Measurements from ENCODE around the gene COX10. TPM values are rescaled to one million over a fixed set of nuclear protein-coding genes. Genes with fewer than 3 reads are reported as not detected.
"Not testable (repeated sequence)": the region's sequence is repeated elsewhere in the genome, so short reads cannot be mapped to it uniquely, and the experiment has no call there.

Gene COX10
- total RNA-seq, 2 experiments from 2014 or later, result 26.0 to 28.6 TPM

DNA sequence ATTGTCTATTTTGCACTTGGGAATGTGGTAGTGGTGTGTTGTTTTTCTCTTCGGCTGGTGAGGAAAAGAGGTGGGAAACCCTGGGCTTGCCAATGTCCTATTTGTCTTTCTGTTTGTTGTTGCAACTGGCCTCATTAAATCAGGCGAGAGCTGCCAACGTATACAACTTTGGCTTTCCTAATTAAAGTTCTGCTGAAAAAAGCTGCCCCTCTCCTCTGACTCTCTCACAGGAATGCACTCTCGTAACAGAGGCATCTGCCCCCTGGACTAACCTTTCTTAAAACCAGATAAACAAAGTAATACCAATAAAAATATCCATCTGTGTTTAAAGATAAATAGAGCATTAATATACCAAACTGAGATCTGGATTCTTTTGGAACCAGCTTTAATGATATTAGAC lies 159.6 kb downstream of the COX10 start:
- no peaks in the 10 kb centered on the region for H3K27me3 Mint-ChIP-seq
- no peak overlapping the region for H3K27ac Mint-ChIP-seq
- H3K9me3 Mint-ChIP-seq, result peaks cover 3% of the 10 kb centered on the region
- DNase-seq (no peak), ATAC-seq (no peak)
- H3K4me3 Mint-ChIP-seq, result no peak overlapping the region
- intact Hi-C loops (cut with micrococcal nuclease), result no loop called here
- TF ChIP-seq, protein P1, sequence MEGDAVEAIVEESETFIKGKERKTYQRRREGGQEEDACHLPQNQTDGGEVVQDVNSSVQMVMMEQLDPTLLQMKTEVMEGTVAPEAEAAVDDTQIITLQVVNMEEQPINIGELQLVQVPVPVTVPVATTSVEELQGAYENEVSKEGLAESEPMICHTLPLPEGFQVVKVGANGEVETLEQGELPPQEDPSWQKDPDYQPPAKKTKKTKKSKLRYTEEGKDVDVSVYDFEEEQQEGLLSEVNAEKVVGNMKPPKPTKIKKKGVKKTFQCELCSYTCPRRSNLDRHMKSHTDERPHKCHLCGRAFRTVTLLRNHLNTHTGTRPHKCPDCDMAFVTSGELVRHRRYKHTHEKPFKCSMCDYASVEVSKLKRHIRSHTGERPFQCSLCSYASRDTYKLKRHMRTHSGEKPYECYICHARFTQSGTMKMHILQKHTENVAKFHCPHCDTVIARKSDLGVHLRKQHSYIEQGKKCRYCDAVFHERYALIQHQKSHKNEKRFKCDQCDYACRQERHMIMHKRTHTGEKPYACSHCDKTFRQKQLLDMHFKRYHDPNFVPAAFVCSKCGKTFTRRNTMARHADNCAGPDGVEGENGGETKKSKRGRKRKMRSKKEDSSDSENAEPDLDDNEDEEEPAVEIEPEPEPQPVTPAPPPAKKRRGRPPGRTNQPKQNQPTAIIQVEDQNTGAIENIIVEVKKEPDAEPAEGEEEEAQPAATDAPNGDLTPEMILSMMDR (IDR thresholded peaks at IDR 0.05), result no peak
- H3K4me1 Mint-ChIP-seq (ENCODE audit: low read depth), result no peaks in the 10 kb centered on the region
- ChIA-PET POLR2A (no interaction called here), CTCF (no interaction called here)
- no peaks in the 10 kb centered on the region for H3K36me3 Mint-ChIP-seq (ENCODE audit: low read depth)

DNA sequence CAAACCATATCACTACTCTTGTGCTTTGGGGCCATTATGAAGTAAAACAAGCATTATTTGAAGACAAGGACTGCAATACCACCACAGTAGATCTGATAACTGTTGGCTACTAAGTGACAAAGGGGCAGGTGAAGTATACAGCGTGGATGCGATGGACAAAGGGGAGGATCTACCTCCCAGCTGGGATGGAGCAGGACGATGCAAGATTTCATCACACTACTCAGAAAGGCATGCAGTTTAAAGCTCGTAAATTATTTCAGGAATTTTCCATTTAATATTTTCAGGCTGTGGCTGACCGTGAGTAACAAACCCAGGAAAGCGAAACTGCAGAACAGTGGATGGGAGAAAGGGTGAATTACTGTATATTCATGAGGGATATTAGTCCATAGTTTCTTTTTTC lies 161.9 kb downstream of the COX10 start:
- H3K27ac Mint-ChIP-seq; CTCF ChIA-PET; DNase-seq; ATAC-seq; H3K4me3 Mint-ChIP-seq; H3K9me3 Mint-ChIP-seq; H3K36me3 Mint-ChIP-seq (ENCODE audit: low read depth); H3K4me1 Mint-ChIP-seq (ENCODE audit: low read depth); intact Hi-C loops (cut with micrococcal nuclease); H3K27me3 Mint-ChIP-seq: not testable (repeated sequence)
- POLR2A ChIA-PET, result interaction anchor here (0.6 kb wide), 1 partner anchor 373 kb away, joined by 3 read pairs; no protein-coding TSS in a partner anchor

DNA sequence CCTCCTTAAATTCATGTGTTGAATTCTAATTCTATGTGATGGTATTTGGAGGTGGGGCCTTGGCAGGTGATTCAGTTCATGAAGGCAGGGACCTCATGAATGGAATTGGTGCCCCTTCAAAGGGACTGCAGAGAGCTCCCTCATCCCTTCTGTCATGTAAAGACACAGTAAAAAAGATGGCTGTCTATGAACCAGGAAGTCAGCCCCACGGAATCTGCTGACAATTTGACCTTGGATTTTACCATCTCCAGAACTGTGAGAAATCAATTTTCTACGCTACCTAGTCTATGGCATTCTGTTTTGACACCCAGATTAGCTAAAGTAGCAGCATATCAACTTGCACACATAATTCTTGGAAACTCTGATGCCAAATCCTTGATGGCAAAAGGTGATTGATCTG lies 165.7 kb downstream of the COX10 start:
- ATAC-seq; H3K4me3 Mint-ChIP-seq; intact Hi-C loops (cut with micrococcal nuclease); H3K27me3 Mint-ChIP-seq; H3K36me3 Mint-ChIP-seq (ENCODE audit: low read depth); H3K9me3 Mint-ChIP-seq; H3K27ac Mint-ChIP-seq; POLR2A ChIA-PET; H3K4me1 Mint-ChIP-seq (ENCODE audit: low read depth); CTCF ChIA-PET; DNase-seq: not testable (repeated sequence)

DNA sequence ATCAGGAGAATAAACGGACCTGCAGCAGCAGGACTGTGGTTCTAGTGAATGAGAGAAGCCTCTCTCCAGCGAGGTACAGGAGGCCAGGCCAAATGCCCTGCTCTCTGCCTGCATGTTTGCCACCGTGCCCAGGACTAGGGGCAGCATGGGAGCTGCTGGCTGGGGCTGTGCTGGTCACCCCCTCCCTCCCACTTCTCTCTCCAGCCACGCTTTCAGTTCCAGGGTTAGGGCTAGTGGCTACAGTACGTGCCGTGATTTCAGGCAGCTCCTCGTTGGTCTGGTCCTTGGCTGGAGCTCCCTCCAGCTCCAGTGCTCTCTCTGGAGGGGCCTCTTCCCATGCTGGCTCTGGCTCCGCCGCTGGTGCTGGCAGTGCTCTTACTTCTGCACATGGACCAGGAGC lies 166.7 kb downstream of the COX10 start:
- intact Hi-C loops (cut with micrococcal nuclease); CTCF ChIA-PET; POLR2A ChIA-PET; DNase-seq; H3K4me3 Mint-ChIP-seq; H3K9me3 Mint-ChIP-seq; H3K4me1 Mint-ChIP-seq (ENCODE audit: low read depth); H3K27ac Mint-ChIP-seq; H3K27me3 Mint-ChIP-seq; ATAC-seq; H3K36me3 Mint-ChIP-seq (ENCODE audit: low read depth): not testable (repeated sequence)

DNA sequence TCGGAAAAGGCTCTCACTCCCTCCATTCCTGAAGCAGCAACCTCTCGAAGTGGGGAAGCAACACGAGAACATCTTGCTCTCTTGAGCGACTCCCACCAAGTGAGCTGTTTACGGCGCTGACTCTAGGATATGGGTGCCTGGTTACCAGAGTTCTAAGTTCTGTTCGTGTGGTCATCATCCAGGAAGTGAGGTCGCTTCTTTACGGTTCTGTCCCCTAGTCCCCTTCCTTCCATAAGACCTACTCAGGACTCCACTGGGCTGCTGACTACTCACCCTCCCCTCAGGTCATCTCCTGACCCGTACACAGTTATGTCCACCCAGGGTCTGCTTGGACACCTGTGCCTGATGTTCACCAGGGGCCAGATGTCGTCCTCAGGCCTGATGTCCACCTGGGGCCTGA lies 167.5 kb downstream of the COX10 start, which contains the start of gene CDRT15:
Gene CDRT15 (minus strand): TSS at position 101 of the 400 bp plus-strand sequence. CDS start 29 bp downstream, at position 72.
- H3K9me3 Mint-ChIP-seq; intact Hi-C loops (cut with micrococcal nuclease); POLR2A ChIA-PET; DNase-seq; ATAC-seq; H3K4me3 Mint-ChIP-seq; H3K27me3 Mint-ChIP-seq; H3K27ac Mint-ChIP-seq; H3K36me3 Mint-ChIP-seq (ENCODE audit: low read depth); H3K4me1 Mint-ChIP-seq (ENCODE audit: low read depth); CTCF ChIA-PET: not testable (repeated sequence)

DNA sequence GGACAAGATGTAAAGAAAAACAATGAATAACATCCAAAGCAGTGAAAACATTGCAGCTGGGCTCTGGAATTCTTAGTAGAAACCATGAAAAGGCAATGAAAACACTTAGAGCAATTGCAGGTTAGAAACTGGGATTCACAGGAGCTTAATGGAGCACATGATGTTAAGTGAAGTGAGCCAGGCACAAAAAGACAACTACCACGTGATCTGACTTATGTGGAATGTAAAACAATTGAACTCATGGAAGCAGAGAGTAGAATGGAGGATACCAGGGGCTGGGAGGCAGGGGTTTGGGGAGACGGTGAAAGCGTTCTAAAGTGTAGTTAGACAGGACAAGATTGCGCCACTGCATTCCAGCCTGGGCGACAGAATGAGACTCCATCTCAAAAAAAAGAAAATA lies 170.0 kb downstream of the COX10 start:
- DNase-seq; H3K27me3 Mint-ChIP-seq; H3K4me1 Mint-ChIP-seq (ENCODE audit: low read depth); POLR2A ChIA-PET; CTCF ChIA-PET; H3K9me3 Mint-ChIP-seq; H3K27ac Mint-ChIP-seq; intact Hi-C loops (cut with micrococcal nuclease); H3K4me3 Mint-ChIP-seq; H3K36me3 Mint-ChIP-seq (ENCODE audit: low read depth); ATAC-seq: not testable (repeated sequence)

DNA sequence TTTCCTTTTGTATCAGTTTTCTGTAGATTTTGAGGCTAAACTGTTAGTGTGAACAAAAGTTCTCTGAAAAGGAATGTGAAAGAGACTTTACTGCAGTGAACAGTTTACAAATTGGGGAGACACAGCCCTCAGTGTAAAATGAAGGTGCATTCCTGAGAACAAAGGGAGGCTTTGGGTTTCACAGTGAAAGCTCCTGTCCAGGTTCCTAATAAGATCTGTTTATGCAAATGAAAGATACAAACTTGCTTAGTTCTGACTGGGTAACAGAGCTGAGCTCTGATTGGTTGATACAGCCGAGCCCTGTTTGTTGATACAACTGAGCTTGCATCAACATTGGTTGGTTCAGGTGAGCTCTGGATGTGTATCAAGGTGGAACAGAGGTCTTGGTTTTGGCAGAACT lies 175.7 kb downstream of the COX10 start:
- peaks cover 2% of the 10 kb centered on the region for H3K27me3 Mint-ChIP-seq
- no peaks in the 10 kb centered on the region for H3K36me3 Mint-ChIP-seq (ENCODE audit: low read depth)
- H3K4me3 Mint-ChIP-seq, result no peak overlapping the region
- CTCF ChIA-PET, result interaction anchor here (1.6 to 4.0 kb wide), 2 partner anchors 33 to 56 kb away, joined by 8 to 15 read pairs; partner anchors contain the start of gene HS3ST3B1
- intact Hi-C loops (cut with micrococcal nuclease), result no loop called here
- DNase-seq, result no peak
- H3K9me3 Mint-ChIP-seq, result no peaks in the 10 kb centered on the region
- TF ChIP-seq, protein P1 (IDR thresholded peaks at IDR 0.05), result no peak
- POLR2A ChIA-PET, result no interaction called here
- no peak for ATAC-seq
- no peaks in the 10 kb centered on the region for H3K4me1 Mint-ChIP-seq (ENCODE audit: low read depth)
- no peak overlapping the region for H3K27ac Mint-ChIP-seq

All from activated CD8-positive, alpha-beta T cell treated with anti-CD3 and anti-CD28 coated beads for 36 hours (primary cell).